PC-9 (cell line): Measurements from ENCODE around the gene E2F4.

ENCODE experiments used
- EZH2 ChIP-seq: fragments of 200-600 bp; sonication (generic); IDR thresholded peaks from 2 replicates; pipeline ENCODE4 v1.8.0; 2017; ENCODE audit warnings: antibody characterized with exemption, low read depth
- TF ChIP-seq, protein P1 (sequence below): fragments of 200-600 bp; sonication (generic); conservative IDR thresholded peaks from 2 replicates; pipeline ENCODE4 v1.6.1; 2017; ENCODE audit warnings: mixed run types, antibody characterized with exemption, mild to moderate bottlenecking, moderate library complexity

DNA sequence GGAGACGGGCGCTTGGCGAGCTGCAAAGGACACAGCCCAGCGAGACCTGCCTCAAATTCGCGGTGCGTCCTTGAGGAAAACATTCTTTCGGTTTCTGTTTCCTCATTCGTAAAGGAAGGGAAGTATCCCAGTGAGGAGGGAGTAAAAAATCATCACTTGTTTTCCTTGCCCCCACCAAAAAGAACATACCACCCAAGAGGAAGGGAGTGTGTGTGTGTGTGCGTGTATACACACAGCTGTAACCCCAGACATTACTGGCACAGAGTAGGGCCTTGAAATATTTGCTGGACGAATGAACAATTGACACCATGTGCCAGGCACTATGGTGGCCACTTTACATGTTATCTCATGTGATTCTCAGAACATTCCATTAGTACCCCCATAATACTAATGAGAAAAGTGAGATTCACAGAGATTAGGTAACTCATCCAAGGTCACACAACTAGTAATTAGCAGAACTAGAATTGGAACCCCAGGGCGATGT lies 6.3 kb upstream of the E2F4 start:
- TF ChIP-seq, protein P1, sequence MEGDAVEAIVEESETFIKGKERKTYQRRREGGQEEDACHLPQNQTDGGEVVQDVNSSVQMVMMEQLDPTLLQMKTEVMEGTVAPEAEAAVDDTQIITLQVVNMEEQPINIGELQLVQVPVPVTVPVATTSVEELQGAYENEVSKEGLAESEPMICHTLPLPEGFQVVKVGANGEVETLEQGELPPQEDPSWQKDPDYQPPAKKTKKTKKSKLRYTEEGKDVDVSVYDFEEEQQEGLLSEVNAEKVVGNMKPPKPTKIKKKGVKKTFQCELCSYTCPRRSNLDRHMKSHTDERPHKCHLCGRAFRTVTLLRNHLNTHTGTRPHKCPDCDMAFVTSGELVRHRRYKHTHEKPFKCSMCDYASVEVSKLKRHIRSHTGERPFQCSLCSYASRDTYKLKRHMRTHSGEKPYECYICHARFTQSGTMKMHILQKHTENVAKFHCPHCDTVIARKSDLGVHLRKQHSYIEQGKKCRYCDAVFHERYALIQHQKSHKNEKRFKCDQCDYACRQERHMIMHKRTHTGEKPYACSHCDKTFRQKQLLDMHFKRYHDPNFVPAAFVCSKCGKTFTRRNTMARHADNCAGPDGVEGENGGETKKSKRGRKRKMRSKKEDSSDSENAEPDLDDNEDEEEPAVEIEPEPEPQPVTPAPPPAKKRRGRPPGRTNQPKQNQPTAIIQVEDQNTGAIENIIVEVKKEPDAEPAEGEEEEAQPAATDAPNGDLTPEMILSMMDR: no peak
- no peak for TF ChIP-seq EZH2
